Esophagus squamous epithelium (tissue), 4 donors: ENCODE data around the gene SFMBT2.

Source experiments
- CTCF ChIP-seq, 6 experiments: fragments of 450-650 bp in 4 of 6; fragments of 200-600 bp in 2 of 6; sonication (generic) in 2 of 6; IDR thresholded peaks; one replicate each; pipeline ENCODE4 v1.5.1; 2016 to 2019; ENCODE audit warnings: antibody characterized with exemption in 6 of 6, mild to moderate bottlenecking in 4 of 6, moderate library complexity in 4 of 6
- POLR2A ChIP-seq, 4 donors: fragments of 450-650 bp; IDR thresholded peaks; one replicate each; pipeline ENCODE4 v1.6.1; 2017; ENCODE audit warnings: antibody characterized with exemption in 4 of 4, mild to moderate bottlenecking in 4 of 4, moderate library complexity in 3 of 4

GRCh38 chr10:7434378-7434777, 23.5 kb upstream of the SFMBT2 start:
- TF ChIP-seq CTCF (IDR thresholded peaks at IDR 0.05): no peak
- TF ChIP-seq POLR2A (IDR thresholded peaks at IDR 0.05): no peak
